Smooth muscle cell (in vitro differentiated cells): Measurements from ENCODE around the gene FOXP1. TPM values are rescaled to one million over a fixed set of nuclear protein-coding genes. Genes with fewer than 3 reads are reported as not detected.

ENCODE experiments used
- DNase-seq: peaks from one replicate; lab custom pipeline; 2025; ENCODE audit not compliant: unreplicated experiment; lab: John Stamatoyannopoulos, UW
- H2AFZ ChIP-seq: fragments of 200-600 bp; sonication (generic); 2 replicates; pipeline ENCODE4 v1.6.0; 2016; ENCODE audit warnings: antibody characterized with exemption, low read depth, mild to moderate bottlenecking
- H3F3A ChIP-seq: fragments of 200-600 bp; sonication (generic); 2 replicates; pipeline ENCODE4 v1.6.0; 2017; ENCODE audit warnings: antibody characterized with exemption, low read depth
- H3K27ac ChIP-seq: fragments of 200-600 bp; sonication (generic); 2 replicates; pipeline ENCODE4 v1.5.1; 2016; ENCODE audit warnings: low read depth, mild to moderate bottlenecking
- H3K27me3 ChIP-seq: fragments of 200-600 bp; sonication (generic); 2 replicates; pipeline ENCODE4 v1.6.1; 2016; ENCODE audit warnings: low read depth, mild to moderate bottlenecking
- H3K36me3 ChIP-seq: fragments of 200-600 bp; sonication (generic); 2 replicates; pipeline ENCODE4 v1.5.1; 2016; ENCODE audit warnings: low read depth
- H3K4me1 ChIP-seq: fragments of 200-600 bp; sonication (generic); 2 replicates; pipeline ENCODE4 v1.5.1; 2016; ENCODE audit warnings: low read depth
- H3K4me2 ChIP-seq: fragments of 200-600 bp; sonication (generic); 2 replicates; pipeline ENCODE4 v1.6.0; 2016; ENCODE audit warnings: mild to moderate bottlenecking
- H3K4me3 ChIP-seq: fragments of 200-600 bp; sonication (generic); 2 replicates; pipeline ENCODE4 v1.5.1; 2016; ENCODE audit warnings: mild to moderate bottlenecking
- H3K79me2 ChIP-seq: fragments of 200-600 bp; sonication (generic); 2 replicates; pipeline ENCODE4 v1.6.0; 2016; ENCODE audit warnings: low read depth, mild to moderate bottlenecking
- H3K9ac ChIP-seq: fragments of 200-600 bp; sonication (generic); 2 replicates; pipeline ENCODE4 v1.6.0; 2016; ENCODE audit warnings: low read depth
- H3K9me3 ChIP-seq: fragments of 200-600 bp; sonication (generic); replicated peaks from 2 replicates; pipeline ENCODE4 v1.5.1; 2016; ENCODE audit warnings: low read depth
- H4K20me1 ChIP-seq: fragments of 200-600 bp; sonication (generic); 2 replicates; pipeline ENCODE4 v1.6.0; 2016; ENCODE audit warnings: low read depth
- CTCF ChIP-seq: fragments of 200-600 bp; sonication (generic); IDR thresholded peaks from 2 replicates; pipeline ENCODE4 v1.5.1; 2017; ENCODE audit warnings: borderline replicate concordance, mild to moderate bottlenecking, antibody characterized with exemption; ENCODE audit not compliant: insufficient read depth, poor library complexity, severe bottlenecking
- WGBS: methylation state at CpG from one replicate; pipeline ENCODE4 v1.1.7; 2016; ENCODE audit warnings: low lambda C conversion rate; 5-methylcytosine and 5-hydroxymethylcytosine counted together
- polyA plus RNA-seq: library from polyadenylated mRNA; unstranded; fragments of >200 nt; fragmentation: Nextera tagmentation; extraction: Ambion mirVana; gene quantifications from 2 replicates; pipeline ENCODE4 v1.2.1, GENCODE V29; 2016
- total RNA-seq: library from RNA; depleted of rRNA; stranded (reverse); fragments of >200 nt; gene quantifications from 2 replicates; pipeline ENCODE4 v1.2.3, GENCODE V29; 2014

The FOXP1 gene
- total and polyA plus RNA-seq, 2 experiments from 2014 or later: 40.9 to 68.0 TPM

- WGBS: 98% methylated on average over 3 of the region's 3 CpGs
- no peak overlapping the region for H3K4me2 ChIP-seq
- peaks cover 5% of the 10 kb centered on the region for H3K36me3 ChIP-seq
- DNase-seq: no peak
- H3K27ac ChIP-seq: no peak overlapping the region
- no peak overlapping the region for H3K9ac ChIP-seq
- H3K4me3 ChIP-seq: no peak overlapping the region
- H3K79me2 ChIP-seq: peaks cover 19% of the 10 kb centered on the region
- peaks cover 2% of the 10 kb centered on the region for H3K4me1 ChIP-seq
- TF ChIP-seq CTCF: no peak
- no peak overlapping the region for H2AFZ ChIP-seq
- H3F3A ChIP-seq: no peaks in the 10 kb centered on the region
- no peaks in the 10 kb centered on the region for H3K27me3 ChIP-seq
- no peaks in the 10 kb centered on the region for H3K9me3 ChIP-seq
- no peaks in the 10 kb centered on the region for H4K20me1 ChIP-seq
These were observed 92.8 kb downstream of the FOXP1 start for GRCh38 chr3:71490692-71491091.

GRCh38 chr3:71489315-71489761, 94.2 kb downstream of the FOXP1 start:
- Histone ChIP-seq H2AFZ (no peak overlapping the region), H3K4me3 (no peak overlapping the region), H3K9ac (no peak overlapping the region), H3K27me3 (no peaks in the 10 kb centered on the region), H3K36me3 (peaks cover 5% of the 10 kb centered on the region), H3K27ac (no peak overlapping the region), H4K20me1 (no peaks in the 10 kb centered on the region), H3K4me1 (no peaks in the 10 kb centered on the region), H3K4me2 (no peak overlapping the region), H3F3A (no peaks in the 10 kb centered on the region), H3K79me2 (peaks cover 20% of the 10 kb centered on the region), H3K9me3 (no peaks in the 10 kb centered on the region)
- TF ChIP-seq CTCF: no peak
- WGBS: 83% methylated on average over 9 of the region's 9 CpGs
- DNase-seq: no peak

GRCh38 chr3:71488882-71489281, 94.6 kb downstream of the FOXP1 start:
- DNase-seq: no peak
- Histone ChIP-seq H3K79me2 (peaks cover 17% of the 10 kb centered on the region), H3K9ac (no peak overlapping the region), H3K9me3 (no peaks in the 10 kb centered on the region), H3K4me3 (no peak overlapping the region), H2AFZ (no peak overlapping the region), H3F3A (no peaks in the 10 kb centered on the region), H3K36me3 (peaks cover 5% of the 10 kb centered on the region), H3K4me2 (no peak overlapping the region), H3K27ac (no peak overlapping the region), H4K20me1 (no peaks in the 10 kb centered on the region), H3K4me1 (no peaks in the 10 kb centered on the region), H3K27me3 (no peaks in the 10 kb centered on the region)
- WGBS: 81% methylated on average over 9 of the region's 9 CpGs
- TF ChIP-seq CTCF: no peak

- Histone ChIP-seq H3K9me3 (no peaks in the 10 kb centered on the region), H2AFZ (no peak overlapping the region), H3K9ac (no peak overlapping the region), H3K4me3 (no peak overlapping the region), H3K4me1 (no peaks in the 10 kb centered on the region), H3K36me3 (peaks cover 5% of the 10 kb centered on the region), H3K27me3 (no peaks in the 10 kb centered on the region), H3K27ac (no peak overlapping the region), H4K20me1 (no peaks in the 10 kb centered on the region), H3K4me2 (no peak overlapping the region), H3K79me2 (peaks cover 22% of the 10 kb centered on the region), H3F3A (no peaks in the 10 kb centered on the region)
- no peak for DNase-seq
- TF ChIP-seq CTCF: no peak
- WGBS: 84% methylated on average over 6 of the region's 6 CpGs
These were observed 95.1 kb downstream of the FOXP1 start for GRCh38 chr3:71488391-71488809.
